ENCODE data around the gene DAD1. TPM values are rescaled to one million over a fixed set of nuclear protein-coding genes. Genes with fewer than 3 reads are reported as not detected.

The DAD1 gene
- total and polyA plus RNA-seq, 2 donors from 2014 or later, result 205 to 523 TPM

DNA sequence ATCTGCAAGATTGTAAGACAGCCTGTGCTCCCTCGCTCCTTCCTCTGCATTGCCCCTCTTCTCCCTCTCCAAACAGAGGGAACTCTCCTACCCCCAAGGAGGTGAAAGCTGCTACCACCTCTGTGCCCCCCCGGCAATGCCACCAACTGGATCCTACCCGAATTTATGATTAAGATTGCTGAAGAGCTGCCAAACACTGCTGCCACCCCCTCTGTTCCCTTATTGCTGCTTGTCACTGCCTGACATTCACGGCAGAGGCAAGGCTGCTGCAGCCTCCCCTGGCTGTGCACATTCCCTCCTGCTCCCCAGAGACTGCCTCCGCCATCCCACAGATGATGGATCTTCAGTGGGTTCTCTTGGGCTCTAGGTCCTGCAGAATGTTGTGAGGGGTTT lies 37.4 kb downstream of the DAD1 start:
- H3K27me3 ChIP-seq (ENCODE audit: control insufficient read depth, insufficient read depth, low read length), result no peaks in the 10 kb centered on the region
- no peak overlapping the region for H3K27ac ChIP-seq (ENCODE audit: low read depth in 2 of 2, low read length in 2 of 2)
- intact Hi-C loops (cut with DNase I), result loop anchor here (10.0 kb wide), 1 partner anchor 157 kb away; no protein-coding TSS in a partner anchor

GRCh38 chr14:22549981-22550673 lies 38.9 kb downstream of the DAD1 start:
- Histone ChIP-seq H3K27ac (ENCODE audit: low read depth in 2 of 2, low read length in 2 of 2) (peak overlapping the region in 1 of 2 donors; percentile 8), H3K9ac (ENCODE audit: low read length in 3 of 3) (no peak overlapping the region), H3K4me1 (ENCODE audit: control insufficient read depth in 2 of 3, insufficient read depth in 2 of 3, low read depth in 1 of 3, low read length in 3 of 3) (peaks cover 15 to 28% (median 24%) of the 10 kb centered on the region in 3 donors), H3K27me3 (ENCODE audit: control insufficient read depth, insufficient read depth, low read length) (no peaks in the 10 kb centered on the region), H3K36me3 (ENCODE audit: control insufficient read depth in 2 of 3, insufficient read depth in 3 of 3, low read length in 3 of 3) (no peaks in the 10 kb centered on the region), H3K9me3 (ENCODE audit: control insufficient read depth in 2 of 3, insufficient read depth in 1 of 3, low read length in 3 of 3) (no peaks in the 10 kb centered on the region), H3K4me3 (ENCODE audit: low read length in 3 of 3) (no peak overlapping the region)
- no peak for FAIRE-seq
- intact Hi-C loops (cut with DNase I), result loop anchor here (10.0 kb wide), 1 partner anchor 155 kb away; no protein-coding TSS in a partner anchor
- TF ChIP-seq, protein P1, sequence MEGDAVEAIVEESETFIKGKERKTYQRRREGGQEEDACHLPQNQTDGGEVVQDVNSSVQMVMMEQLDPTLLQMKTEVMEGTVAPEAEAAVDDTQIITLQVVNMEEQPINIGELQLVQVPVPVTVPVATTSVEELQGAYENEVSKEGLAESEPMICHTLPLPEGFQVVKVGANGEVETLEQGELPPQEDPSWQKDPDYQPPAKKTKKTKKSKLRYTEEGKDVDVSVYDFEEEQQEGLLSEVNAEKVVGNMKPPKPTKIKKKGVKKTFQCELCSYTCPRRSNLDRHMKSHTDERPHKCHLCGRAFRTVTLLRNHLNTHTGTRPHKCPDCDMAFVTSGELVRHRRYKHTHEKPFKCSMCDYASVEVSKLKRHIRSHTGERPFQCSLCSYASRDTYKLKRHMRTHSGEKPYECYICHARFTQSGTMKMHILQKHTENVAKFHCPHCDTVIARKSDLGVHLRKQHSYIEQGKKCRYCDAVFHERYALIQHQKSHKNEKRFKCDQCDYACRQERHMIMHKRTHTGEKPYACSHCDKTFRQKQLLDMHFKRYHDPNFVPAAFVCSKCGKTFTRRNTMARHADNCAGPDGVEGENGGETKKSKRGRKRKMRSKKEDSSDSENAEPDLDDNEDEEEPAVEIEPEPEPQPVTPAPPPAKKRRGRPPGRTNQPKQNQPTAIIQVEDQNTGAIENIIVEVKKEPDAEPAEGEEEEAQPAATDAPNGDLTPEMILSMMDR (IDR thresholded peaks at IDR 0.05; ENCODE audit: borderline replicate concordance, extremely low read depth, insufficient read depth), result no peak
- DNase-seq, result peak in 4 of 5 donors; percentile 78 to 85 (median 84)

More for the DNA sequence above, 37.4 kb downstream of the DAD1 start:
- H3K4me1 ChIP-seq (ENCODE audit: control insufficient read depth in 2 of 3, insufficient read depth in 2 of 3, low read depth in 1 of 3, low read length in 3 of 3), result peaks cover 13 to 29% (median 22%) of the 10 kb centered on the region in 3 donors
- FAIRE-seq, result no peak
- H3K9ac ChIP-seq (ENCODE audit: low read length in 3 of 3), result no peak overlapping the region
- no peaks in the 10 kb centered on the region for H3K36me3 ChIP-seq (ENCODE audit: control insufficient read depth in 2 of 3, insufficient read depth in 3 of 3, low read length in 3 of 3)
- TF ChIP-seq, protein P1 (IDR thresholded peaks at IDR 0.05; ENCODE audit: borderline replicate concordance, extremely low read depth, insufficient read depth), result no peak
- peak in 2 of 5 donors; percentile 37 to 74 for DNase-seq
- H3K4me3 ChIP-seq (ENCODE audit: low read length in 3 of 3), result no peak overlapping the region
- no peaks in the 10 kb centered on the region for H3K9me3 ChIP-seq (ENCODE audit: control insufficient read depth in 2 of 3, insufficient read depth in 1 of 3, low read length in 3 of 3)

GRCh38 chr14:22549324-22549962 lies 39.6 kb downstream of the DAD1 start:
- Histone ChIP-seq H3K27ac (ENCODE audit: low read depth in 2 of 2, low read length in 2 of 2) (peak overlapping the region in 1 of 2 donors; percentile 8), H3K9me3 (ENCODE audit: control insufficient read depth in 2 of 3, insufficient read depth in 1 of 3, low read length in 3 of 3) (no peaks in the 10 kb centered on the region), H3K27me3 (ENCODE audit: control insufficient read depth, insufficient read depth, low read length) (no peaks in the 10 kb centered on the region), H3K36me3 (ENCODE audit: control insufficient read depth in 2 of 3, insufficient read depth in 3 of 3, low read length in 3 of 3) (no peaks in the 10 kb centered on the region), H3K9ac (ENCODE audit: low read length in 3 of 3) (no peak overlapping the region), H3K4me3 (ENCODE audit: low read length in 3 of 3) (no peak overlapping the region), H3K4me1 (ENCODE audit: control insufficient read depth in 2 of 3, insufficient read depth in 2 of 3, low read depth in 1 of 3, low read length in 3 of 3) (peaks cover 15 to 28% (median 24%) of the 10 kb centered on the region in 3 donors)
- intact Hi-C loops (cut with DNase I), result no loop called here
- FAIRE-seq, result no peak
- no peak for DNase-seq
- TF ChIP-seq, protein P1 (IDR thresholded peaks at IDR 0.05; ENCODE audit: borderline replicate concordance, extremely low read depth, insufficient read depth), result no peak

Data from kidney (tissue), 14 donors.